HG03064 (cell line): Measurements from ENCODE around the gene CDADC1.
"Not testable (repeated sequence)": the region's sequence is repeated elsewhere in the genome, so short reads cannot be mapped to it uniquely, and the experiment has no call there.

ENCODE experiments used
- ATAC-seq: cut with Tn5 transposase; IDR thresholded peaks from one replicate; pipeline ENCODE4 v1.9.1; 2021; ENCODE audit warnings: low read depth; ENCODE audit not compliant: unreplicated experiment

CDADC1 gene

GRCh38 chr13:49310251-49310650 lies 62.5 kb downstream of the CDADC1 start:
- ATAC-seq: no peak

GRCh38 chr13:49311816-49312215 lies 64.1 kb downstream of the CDADC1 start:
- no peak for ATAC-seq

GRCh38 chr13:49314344-49314882 lies 66.7 kb downstream of the CDADC1 start:
- no peak for ATAC-seq

- no peak for ATAC-seq
Measured at GRCh38 chr13:49315036-49315565, 67.4 kb downstream of the CDADC1 start.

- ATAC-seq: no peak
Measured at GRCh38 chr13:49315756-49316482, 68.2 kb downstream of the CDADC1 start.

- ATAC-seq: no peak
Measured at GRCh38 chr13:49319551-49319950, 71.8 kb downstream of the CDADC1 start.

- no peak for ATAC-seq
Measured at GRCh38 chr13:49319951-49320350, 72.2 kb downstream of the CDADC1 start.

GRCh38 chr13:49320975-49321374 lies 73.2 kb downstream of the CDADC1 start:
- no peak for ATAC-seq

GRCh38 chr13:49322702-49323101 lies 75.0 kb downstream of the CDADC1 start:
- ATAC-seq: no peak

- no peak for ATAC-seq
Measured at GRCh38 chr13:49323344-49323743, 75.6 kb downstream of the CDADC1 start.

- no peak for ATAC-seq
Measured at GRCh38 chr13:49326222-49326917, 78.6 kb downstream of the CDADC1 start.

- ATAC-seq: not testable (repeated sequence)
Measured at GRCh38 chr13:49327145-49327544, 79.4 kb downstream of the CDADC1 start.

GRCh38 chr13:49329831-49330545 lies 82.3 kb downstream of the CDADC1 start:
- no peak for ATAC-seq

GRCh38 chr13:49330546-49330864 lies 82.8 kb downstream of the CDADC1 start:
- ATAC-seq: no peak

GRCh38 chr13:49336655-49337054 lies 88.9 kb downstream of the CDADC1 start:
- ATAC-seq: no peak

GRCh38 chr13:49340161-49340560 lies 92.4 kb downstream of the CDADC1 start:
- ATAC-seq: no peak

GRCh38 chr13:49341517-49341916 lies 93.8 kb downstream of the CDADC1 start:
- no peak for ATAC-seq

GRCh38 chr13:49341941-49342340 lies 94.2 kb downstream of the CDADC1 start:
- ATAC-seq: no peak

GRCh38 chr13:49342454-49342853 lies 94.7 kb downstream of the CDADC1 start:
- ATAC-seq: no peak
